Tibial nerve (tissue), 4 donors: Measurements from ENCODE around the gene HS3ST3B1.

ENCODE experiments used
- CTCF ChIP-seq, 5 experiments: fragments of 200-600 bp in 3 of 5; fragments of 450-650 bp in 2 of 5; sonication (generic) in 3 of 5; IDR thresholded peaks; one replicate each; pipeline ENCODE4 v1.5.1; 2016 to 2019; ENCODE audit warnings: antibody characterized with exemption in 5 of 5, mild to moderate bottlenecking in 3 of 5, moderate library complexity in 2 of 5
- EP300 ChIP-seq, 2 donors: sonication (generic); formaldehyde crosslinking; IDR thresholded peaks; one replicate each; pipeline ENCODE4 v1.6.1; 2017; ENCODE audit warnings: antibody characterized with exemption in 2 of 2, mild to moderate bottlenecking in 1 of 2
- POLR2A ChIP-seq, 2 donors: fragments of 450-650 bp; IDR thresholded peaks; one replicate each; pipeline ENCODE4 v1.6.1; 2017; ENCODE audit warnings: antibody characterized with exemption in 2 of 2, mild to moderate bottlenecking in 2 of 2, moderate library complexity in 2 of 2

GRCh38 chr17:14334919-14335318, 34.0 kb downstream of the HS3ST3B1 start:
- TF ChIP-seq POLR2A (IDR thresholded peaks at IDR 0.05) (no peak), CTCF (IDR thresholded peaks at IDR 0.05) (no peak), EP300 (IDR thresholded peaks at IDR 0.05) (no peak)
